Mucosa of descending colon (tissue), 3 donors: ENCODE results near the gene BAIAP2L2. TPM values are rescaled to one million over a fixed set of nuclear protein-coding genes. Genes with fewer than 3 reads are reported as not detected.

Experiments used
- ATAC-seq: fragments of 200-7000 bp; cut with Tn5 transposase; one replicate; pipeline ENCODE4 v1.9.1; 2020; ENCODE audit warnings: mild to moderate bottlenecking, moderate library complexity
- DNase-seq, 3 donors: peaks; one replicate each; pipeline ENCODE4 v3.0.0-alpha.2; 2020
- H3K36me3 ChIP-seq: fragments of 200-600 bp; one replicate; pipeline ENCODE4 v1.8.0; 2021; ENCODE audit warnings: low read depth, mild to moderate bottlenecking
- H3K4me1 ChIP-seq: fragments of 200-600 bp; one replicate; pipeline ENCODE4 v1.8.0; 2021; ENCODE audit warnings: low read depth, mild to moderate bottlenecking
- H3K4me3 ChIP-seq: fragments of 200-600 bp; one replicate; pipeline ENCODE4 v1.8.0; 2021; ENCODE audit warnings: mild to moderate bottlenecking
- H3K9me3 ChIP-seq: fragments of 200-600 bp; one replicate; pipeline ENCODE4 v1.8.0; 2021; ENCODE audit warnings: mild to moderate bottlenecking
- CTCF ChIP-seq: fragments of 200-600 bp; IDR thresholded peaks from one replicate; pipeline ENCODE4 v1.8.0; 2022; ENCODE audit warnings: antibody characterized with exemption, mild to moderate bottlenecking
- intact Hi-C, 2 donors: fragments of 100-400 bp; cut with DNase I in 1 of 2; cut with micrococcal nuclease in 1 of 2; formaldehyde crosslinking; loops; one replicate each; pipeline versions ENCODE4 v1.11.0 to v1.11.1; 2022; cut with DNase I, micrococcal nuclease
- total RNA-seq, 3 donors: library from RNA; stranded (reverse); fragmentation: NEBNext Ultra II Directional in 2 of 3; extraction: Animal tissue kit (Norgen Biotek cat#: 25700) in 2 of 3; gene quantifications; one replicate each; pipeline versions ENCODE4 v1.2.1 to v1.2.4, GENCODE V29; 2021 to 2023
- donor health status: DM: no; HTN: no; CAD: no; lungs with moderate emphysema.
- donor health status: DM: no; HTN: no; CAD: no.
- donor health status: DM: no; HTN: yes; CAD: no.

The BAIAP2L2 gene
- total RNA-seq, 3 donors from 2014 or later: 33.9 to 92.3 (median 63.7) TPM

- TF ChIP-seq CTCF: no peak
- H3K4me3 ChIP-seq: no peak overlapping the region
- ATAC-seq: no peak
- no peaks in the 10 kb centered on the region for H3K36me3 ChIP-seq
- H3K4me1 ChIP-seq: peaks cover 20% of the 10 kb centered on the region
- DNase-seq: no peak
- H3K9me3 ChIP-seq: no peaks in the 10 kb centered on the region
- intact Hi-C loops: no loop called here
Observed at GRCh38 chr22:38082986-38083710, 27.3 kb downstream of the BAIAP2L2 start.

- no peaks in the 10 kb centered on the region for H3K36me3 ChIP-seq
- DNase-seq: peak in 1 of 3 donors; percentile 48
- H3K4me3 ChIP-seq: no peak overlapping the region
- ATAC-seq: peak; percentile 6
- peaks cover 20% of the 10 kb centered on the region for H3K4me1 ChIP-seq
- no peaks in the 10 kb centered on the region for H3K9me3 ChIP-seq
- no peak for TF ChIP-seq CTCF
- intact Hi-C loops: no loop called here
Observed at GRCh38 chr22:38081941-38082828, 28.3 kb downstream of the BAIAP2L2 start.

GRCh38 chr22:38081636-38081940 is 28.9 kb downstream of the BAIAP2L2 start:
- ATAC-seq: no peak
- DNase-seq: peak in 1 of 3 donors; percentile 50
- intact Hi-C loops: no loop called here
- no peak for TF ChIP-seq CTCF
- no peaks in the 10 kb centered on the region for H3K36me3 ChIP-seq
- H3K4me3 ChIP-seq: no peak overlapping the region
- no peaks in the 10 kb centered on the region for H3K9me3 ChIP-seq
- H3K4me1 ChIP-seq: peaks cover 20% of the 10 kb centered on the region

- no peak overlapping the region for H3K4me3 ChIP-seq
- DNase-seq (peak in 2 of 3 donors; percentile 24 to 53), ATAC-seq (peak; percentile 68)
- TF ChIP-seq CTCF: no peak
- intact Hi-C loops: no loop called here
- H3K36me3 ChIP-seq: no peaks in the 10 kb centered on the region
- peaks cover 20% of the 10 kb centered on the region for H3K4me1 ChIP-seq
- H3K9me3 ChIP-seq: no peaks in the 10 kb centered on the region
Observed at GRCh38 chr22:38080850-38081635, 29.4 kb downstream of the BAIAP2L2 start.

- no peaks in the 10 kb centered on the region for H3K9me3 ChIP-seq
- H3K4me3 ChIP-seq: no peak overlapping the region
- no peaks in the 10 kb centered on the region for H3K36me3 ChIP-seq
- no peak for DNase-seq
- peaks cover 20% of the 10 kb centered on the region for H3K4me1 ChIP-seq
- TF ChIP-seq CTCF: no peak
- intact Hi-C loops: no loop called here
- ATAC-seq: no peak
Observed at GRCh38 chr22:38080474-38080849, 30.0 kb downstream of the BAIAP2L2 start.
